D341Med (cell line): ENCODE measurements around the gene PLEKHB1.

Source experiments
- DNase-seq: peaks from one replicate; pipeline ENCODE4 v3.0.0; 2012; ENCODE audit warnings: low spot score

Gene PLEKHB1

GRCh38 chr11:73680687-73681086, 34.3 kb downstream of the PLEKHB1 start:
- no peak for DNase-seq

GRCh38 chr11:73693899-73694525, 47.6 kb downstream of the PLEKHB1 start:
- no peak for DNase-seq

- no peak for DNase-seq
Observed at GRCh38 chr11:73705053-73705452, 58.7 kb downstream of the PLEKHB1 start.

- DNase-seq: no peak
Observed at GRCh38 chr11:73710964-73711363, 64.6 kb downstream of the PLEKHB1 start.
